Measurements from ENCODE around the gene PARPBP. TPM values are rescaled to one million over a fixed set of nuclear protein-coding genes. Genes with fewer than 3 reads are reported as not detected.

The PARPBP gene
- total and polyA plus RNA-seq, 2 experiments from 2014 or later: 37.3 to 44.8 TPM

DNA sequence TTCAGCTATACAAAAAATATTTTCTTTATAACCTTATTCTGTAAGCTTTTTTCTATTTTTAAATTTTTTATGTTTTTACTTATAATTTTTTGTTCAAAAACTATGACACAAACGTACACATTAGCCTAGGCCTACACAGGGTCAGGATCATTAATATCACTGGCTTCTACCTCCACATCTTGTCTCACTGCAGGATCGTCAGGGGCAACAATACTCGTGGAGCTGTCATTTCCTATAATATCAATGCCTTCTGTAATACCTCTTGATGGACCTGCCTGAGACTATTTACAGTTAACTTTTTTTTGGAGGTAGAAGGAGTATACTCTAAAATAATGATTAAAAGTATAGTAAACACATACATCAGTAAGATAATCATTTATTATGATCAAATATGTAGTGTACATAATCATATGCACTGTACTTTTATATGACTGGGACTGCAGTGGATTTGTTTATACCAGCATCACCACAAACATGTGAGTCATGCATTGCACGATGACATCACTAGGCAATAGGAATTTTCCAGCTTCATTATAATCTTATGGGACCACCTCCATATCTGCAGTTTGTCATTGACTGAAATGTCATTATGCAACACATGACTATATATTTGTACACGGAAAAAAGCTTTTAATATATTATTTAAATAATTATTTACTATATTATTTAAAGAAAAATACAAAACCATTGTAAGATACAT, 96.2 kb downstream of the PARPBP start (continued):
- TF ChIP-seq, protein P1, sequence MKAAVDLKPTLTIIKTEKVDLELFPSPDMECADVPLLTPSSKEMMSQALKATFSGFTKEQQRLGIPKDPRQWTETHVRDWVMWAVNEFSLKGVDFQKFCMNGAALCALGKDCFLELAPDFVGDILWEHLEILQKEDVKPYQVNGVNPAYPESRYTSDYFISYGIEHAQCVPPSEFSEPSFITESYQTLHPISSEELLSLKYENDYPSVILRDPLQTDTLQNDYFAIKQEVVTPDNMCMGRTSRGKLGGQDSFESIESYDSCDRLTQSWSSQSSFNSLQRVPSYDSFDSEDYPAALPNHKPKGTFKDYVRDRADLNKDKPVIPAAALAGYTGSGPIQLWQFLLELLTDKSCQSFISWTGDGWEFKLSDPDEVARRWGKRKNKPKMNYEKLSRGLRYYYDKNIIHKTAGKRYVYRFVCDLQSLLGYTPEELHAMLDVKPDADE (IDR thresholded peaks at IDR 0.05): no peak

DNA sequence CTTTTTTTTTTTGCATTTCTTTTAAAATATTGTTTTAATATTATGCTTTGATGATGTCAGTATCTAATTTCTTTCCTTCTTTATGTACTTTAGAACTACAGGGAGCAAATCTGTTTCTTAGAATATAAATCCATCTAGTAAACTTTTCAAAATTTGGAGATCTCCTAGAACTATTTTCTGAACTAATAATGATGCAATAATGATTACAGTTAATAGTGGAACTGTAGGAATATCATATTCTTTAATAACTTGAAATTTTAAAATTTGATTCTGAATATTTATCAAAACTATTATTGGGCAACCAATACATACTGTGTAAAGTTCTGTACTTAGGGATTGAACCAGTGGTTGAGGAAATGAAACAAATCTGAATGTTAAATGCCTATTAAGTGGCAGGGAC, 100.8 kb downstream of the PARPBP start:
- H3K27me3 ChIP-seq (ENCODE audit: insufficient read depth): no peaks in the 10 kb centered on the region
- no peaks in the 10 kb centered on the region for H3K36me3 Mint-ChIP-seq (ENCODE audit: low read depth)
- H3K4me1 ChIP-seq (ENCODE audit: insufficient read depth): no peaks in the 10 kb centered on the region
- no peaks in the 10 kb centered on the region for H4K20me1 ChIP-seq (replicated peaks; ENCODE audit: insufficient read depth)
- DNase-seq (ENCODE audit: low spot score) (no peak), ATAC-seq (no peak)
- H3K9me3 Mint-ChIP-seq: no peaks in the 10 kb centered on the region
- H3K36me3 ChIP-seq (ENCODE audit: insufficient read depth): no peaks in the 10 kb centered on the region
- no peak overlapping the region for H3K27ac Mint-ChIP-seq
- H2AFZ ChIP-seq: no peak overlapping the region
- H3K79me2 ChIP-seq (replicated peaks; ENCODE audit: insufficient read depth): no peaks in the 10 kb centered on the region
- H3K27me3 Mint-ChIP-seq (ENCODE audit: insufficient read depth, low read depth, poor library complexity): no peaks in the 10 kb centered on the region
- no peak overlapping the region for H3K27ac ChIP-seq (ENCODE audit: low read depth)
- H3K4me1 Mint-ChIP-seq: no peaks in the 10 kb centered on the region
- no peaks in the 10 kb centered on the region for H3F3A ChIP-seq (replicated peaks; ENCODE audit: low read depth)
- no peak overlapping the region for H3K4me2 ChIP-seq
- H3K4me3 Mint-ChIP-seq: no peak overlapping the region
- H3K9me2 ChIP-seq (ENCODE audit: insufficient read depth): peaks cover 4% of the 10 kb centered on the region; the same call in 1 of the 2 replicates
- H3K4me3 ChIP-seq: no peak overlapping the region
- TF ChIP-seq NANOG (IDR thresholded peaks at IDR 0.05; ENCODE audit: borderline replicate concordance) (no peak), EZH2 (IDR thresholded peaks at IDR 0.05; ENCODE audit: low read depth, unreplicated experiment) (no peak), CREB1 (CRISPR knock-in tag; IDR thresholded peaks at IDR 0.05; ENCODE audit: low read depth) (no peak), ZNF331 (CRISPR knock-in tag; IDR thresholded peaks at IDR 0.05; ENCODE audit: low read depth) (no peak), POLR2AphosphoS5 (IDR thresholded peaks at IDR 0.05; ENCODE audit: low read depth) (no peak), STAT1 (IDR thresholded peaks at IDR 0.05; ENCODE audit: unreplicated experiment) (no peak), ZNF114 (CRISPR knock-in tag; IDR thresholded peaks at IDR 0.05) (no peak)
- TF ChIP-seq, protein P2, sequence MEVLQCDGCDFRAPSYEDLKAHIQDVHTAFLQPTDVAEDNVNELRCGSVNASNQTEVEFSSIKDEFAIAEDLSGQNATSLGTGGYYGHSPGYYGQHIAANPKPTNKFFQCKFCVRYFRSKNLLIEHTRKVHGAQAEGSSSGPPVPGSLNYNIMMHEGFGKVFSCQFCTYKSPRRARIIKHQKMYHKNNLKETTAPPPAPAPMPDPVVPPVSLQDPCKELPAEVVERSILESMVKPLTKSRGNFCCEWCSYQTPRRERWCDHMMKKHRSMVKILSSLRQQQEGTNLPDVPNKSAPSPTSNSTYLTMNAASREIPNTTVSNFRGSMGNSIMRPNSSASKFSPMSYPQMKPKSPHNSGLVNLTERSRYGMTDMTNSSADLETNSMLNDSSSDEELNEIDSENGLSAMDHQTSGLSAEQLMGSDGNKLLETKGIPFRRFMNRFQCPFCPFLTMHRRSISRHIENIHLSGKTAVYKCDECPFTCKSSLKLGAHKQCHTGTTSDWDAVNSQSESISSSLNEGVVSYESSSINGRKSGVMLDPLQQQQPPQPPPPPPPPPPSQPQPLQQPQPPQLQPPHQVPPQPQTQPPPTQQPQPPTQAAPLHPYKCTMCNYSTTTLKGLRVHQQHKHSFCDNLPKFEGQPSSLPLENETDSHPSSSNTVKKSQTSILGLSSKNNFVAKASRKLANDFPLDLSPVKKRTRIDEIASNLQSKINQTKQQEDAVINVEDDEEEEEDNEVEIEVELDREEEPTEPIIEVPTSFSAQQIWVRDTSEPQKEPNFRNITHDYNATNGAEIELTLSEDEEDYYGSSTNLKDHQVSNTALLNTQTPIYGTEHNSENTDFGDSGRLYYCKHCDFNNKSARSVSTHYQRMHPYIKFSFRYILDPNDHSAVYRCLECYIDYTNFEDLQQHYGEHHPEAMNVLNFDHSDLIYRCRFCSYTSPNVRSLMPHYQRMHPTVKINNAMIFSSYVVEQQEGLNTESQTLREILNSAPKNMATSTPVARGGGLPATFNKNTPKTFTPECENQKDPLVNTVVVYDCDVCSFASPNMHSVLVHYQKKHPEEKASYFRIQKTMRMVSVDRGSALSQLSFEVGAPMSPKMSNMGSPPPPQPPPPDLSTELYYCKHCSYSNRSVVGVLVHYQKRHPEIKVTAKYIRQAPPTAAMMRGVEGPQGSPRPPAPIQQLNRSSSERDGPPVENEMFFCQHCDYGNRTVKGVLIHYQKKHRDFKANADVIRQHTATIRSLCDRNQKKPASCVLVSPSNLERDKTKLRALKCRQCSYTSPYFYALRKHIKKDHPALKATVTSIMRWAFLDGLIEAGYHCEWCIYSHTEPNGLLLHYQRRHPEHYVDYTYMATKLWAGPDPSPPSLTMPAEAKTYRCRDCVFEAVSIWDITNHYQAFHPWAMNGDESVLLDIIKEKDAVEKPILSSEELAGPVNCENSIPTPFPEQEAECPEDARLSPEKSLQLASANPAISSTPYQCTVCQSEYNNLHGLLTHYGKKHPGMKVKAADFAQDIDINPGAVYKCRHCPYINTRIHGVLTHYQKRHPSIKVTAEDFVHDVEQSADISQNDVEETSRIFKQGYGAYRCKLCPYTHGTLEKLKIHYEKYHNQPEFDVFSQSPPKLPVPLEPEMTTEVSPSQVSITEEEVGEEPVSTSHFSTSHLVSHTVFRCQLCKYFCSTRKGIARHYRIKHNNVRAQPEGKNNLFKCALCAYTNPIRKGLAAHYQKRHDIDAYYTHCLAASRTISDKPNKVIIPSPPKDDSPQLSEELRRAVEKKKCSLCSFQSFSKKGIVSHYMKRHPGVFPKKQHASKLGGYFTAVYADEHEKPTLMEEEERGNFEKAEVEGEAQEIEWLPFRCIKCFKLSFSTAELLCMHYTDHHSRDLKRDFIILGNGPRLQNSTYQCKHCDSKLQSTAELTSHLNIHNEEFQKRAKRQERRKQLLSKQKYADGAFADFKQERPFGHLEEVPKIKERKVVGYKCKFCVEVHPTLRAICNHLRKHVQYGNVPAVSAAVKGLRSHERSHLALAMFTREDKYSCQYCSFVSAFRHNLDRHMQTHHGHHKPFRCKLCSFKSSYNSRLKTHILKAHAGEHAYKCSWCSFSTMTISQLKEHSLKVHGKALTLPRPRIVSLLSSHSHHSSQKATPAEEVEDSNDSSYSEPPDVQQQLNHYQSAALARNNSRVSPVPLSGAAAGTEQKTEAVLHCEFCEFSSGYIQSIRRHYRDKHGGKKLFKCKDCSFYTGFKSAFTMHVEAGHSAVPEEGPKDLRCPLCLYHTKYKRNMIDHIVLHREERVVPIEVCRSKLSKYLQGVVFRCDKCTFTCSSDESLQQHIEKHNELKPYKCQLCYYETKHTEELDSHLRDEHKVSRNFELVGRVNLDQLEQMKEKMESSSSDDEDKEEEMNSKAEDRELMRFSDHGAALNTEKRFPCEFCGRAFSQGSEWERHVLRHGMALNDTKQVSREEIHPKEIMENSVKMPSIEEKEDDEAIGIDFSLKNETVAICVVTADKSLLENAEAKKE (CRISPR knock-in tag; IDR thresholded peaks at IDR 0.05): no peak
- TF ChIP-seq, protein P1 (IDR thresholded peaks at IDR 0.05): no peak
- TF ChIP-seq, protein P3, sequence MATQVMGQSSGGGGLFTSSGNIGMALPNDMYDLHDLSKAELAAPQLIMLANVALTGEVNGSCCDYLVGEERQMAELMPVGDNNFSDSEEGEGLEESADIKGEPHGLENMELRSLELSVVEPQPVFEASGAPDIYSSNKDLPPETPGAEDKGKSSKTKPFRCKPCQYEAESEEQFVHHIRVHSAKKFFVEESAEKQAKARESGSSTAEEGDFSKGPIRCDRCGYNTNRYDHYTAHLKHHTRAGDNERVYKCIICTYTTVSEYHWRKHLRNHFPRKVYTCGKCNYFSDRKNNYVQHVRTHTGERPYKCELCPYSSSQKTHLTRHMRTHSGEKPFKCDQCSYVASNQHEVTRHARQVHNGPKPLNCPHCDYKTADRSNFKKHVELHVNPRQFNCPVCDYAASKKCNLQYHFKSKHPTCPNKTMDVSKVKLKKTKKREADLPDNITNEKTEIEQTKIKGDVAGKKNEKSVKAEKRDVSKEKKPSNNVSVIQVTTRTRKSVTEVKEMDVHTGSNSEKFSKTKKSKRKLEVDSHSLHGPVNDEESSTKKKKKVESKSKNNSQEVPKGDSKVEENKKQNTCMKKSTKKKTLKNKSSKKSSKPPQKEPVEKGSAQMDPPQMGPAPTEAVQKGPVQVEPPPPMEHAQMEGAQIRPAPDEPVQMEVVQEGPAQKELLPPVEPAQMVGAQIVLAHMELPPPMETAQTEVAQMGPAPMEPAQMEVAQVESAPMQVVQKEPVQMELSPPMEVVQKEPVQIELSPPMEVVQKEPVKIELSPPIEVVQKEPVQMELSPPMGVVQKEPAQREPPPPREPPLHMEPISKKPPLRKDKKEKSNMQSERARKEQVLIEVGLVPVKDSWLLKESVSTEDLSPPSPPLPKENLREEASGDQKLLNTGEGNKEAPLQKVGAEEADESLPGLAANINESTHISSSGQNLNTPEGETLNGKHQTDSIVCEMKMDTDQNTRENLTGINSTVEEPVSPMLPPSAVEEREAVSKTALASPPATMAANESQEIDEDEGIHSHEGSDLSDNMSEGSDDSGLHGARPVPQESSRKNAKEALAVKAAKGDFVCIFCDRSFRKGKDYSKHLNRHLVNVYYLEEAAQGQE (IDR thresholded peaks at IDR 0.05; ENCODE audit: unreplicated experiment): no peak
- TF ChIP-seq, protein P4, sequence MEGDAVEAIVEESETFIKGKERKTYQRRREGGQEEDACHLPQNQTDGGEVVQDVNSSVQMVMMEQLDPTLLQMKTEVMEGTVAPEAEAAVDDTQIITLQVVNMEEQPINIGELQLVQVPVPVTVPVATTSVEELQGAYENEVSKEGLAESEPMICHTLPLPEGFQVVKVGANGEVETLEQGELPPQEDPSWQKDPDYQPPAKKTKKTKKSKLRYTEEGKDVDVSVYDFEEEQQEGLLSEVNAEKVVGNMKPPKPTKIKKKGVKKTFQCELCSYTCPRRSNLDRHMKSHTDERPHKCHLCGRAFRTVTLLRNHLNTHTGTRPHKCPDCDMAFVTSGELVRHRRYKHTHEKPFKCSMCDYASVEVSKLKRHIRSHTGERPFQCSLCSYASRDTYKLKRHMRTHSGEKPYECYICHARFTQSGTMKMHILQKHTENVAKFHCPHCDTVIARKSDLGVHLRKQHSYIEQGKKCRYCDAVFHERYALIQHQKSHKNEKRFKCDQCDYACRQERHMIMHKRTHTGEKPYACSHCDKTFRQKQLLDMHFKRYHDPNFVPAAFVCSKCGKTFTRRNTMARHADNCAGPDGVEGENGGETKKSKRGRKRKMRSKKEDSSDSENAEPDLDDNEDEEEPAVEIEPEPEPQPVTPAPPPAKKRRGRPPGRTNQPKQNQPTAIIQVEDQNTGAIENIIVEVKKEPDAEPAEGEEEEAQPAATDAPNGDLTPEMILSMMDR (conservative IDR thresholded peaks at IDR 0.05; ENCODE audit: low read depth in 2 of 2): no peak

Measured in GM23338 (cell line).